Fibroblast of lung (primary cell): Measurements from ENCODE around the gene ABCC6. TPM values are rescaled to one million over a fixed set of nuclear protein-coding genes. Genes with fewer than 3 reads are reported as not detected.
"Not testable (repeated sequence)": the region's sequence is repeated elsewhere in the genome, so short reads cannot be mapped to it uniquely, and the experiment has no call there.

ENCODE experiments used
- DNase-seq, 2 donors: peaks; one replicate each; pipeline versions ENCODE4 v3.0.0 to v3.0.0-alpha.2; 2010; ENCODE audit warnings: low read depth in 2 of 2
- H2AFZ ChIP-seq: 2 replicates; pipeline ENCODE4 v1.5.1; 2012; ENCODE audit warnings: low read length, control low read depth, inconsistent platforms
- H3K27ac ChIP-seq: 2 replicates; pipeline ENCODE4 v1.5.1; 2011; ENCODE audit warnings: low read length, control low read depth; ENCODE audit not compliant: insufficient read depth
- H3K27me3 ChIP-seq: 2 replicates; pipeline ENCODE4 v1.5.1; 2011; ENCODE audit warnings: mild to moderate bottlenecking, low read length; ENCODE audit not compliant: control insufficient read depth, insufficient read depth
- H3K36me3 ChIP-seq: 2 replicates; pipeline ENCODE4 v1.5.1; 2011; ENCODE audit warnings: low read length; ENCODE audit not compliant: control insufficient read depth, insufficient read depth
- H3K4me1 ChIP-seq: 2 replicates; pipeline ENCODE4 v1.5.1; 2011; ENCODE audit warnings: low read length; ENCODE audit not compliant: control insufficient read depth, insufficient read depth; ENCODE audit errors: extremely low read depth
- H3K4me2 ChIP-seq: 2 replicates; pipeline ENCODE4 v1.5.1; 2011; ENCODE audit warnings: low read length, control low read depth; ENCODE audit not compliant: insufficient read depth; ENCODE audit errors: extremely low read depth
- H3K4me3 ChIP-seq, 4 experiments: fragments of 200-600 bp in 1 of 4; sonication (generic) in 1 of 4; replicated peaks in 1 of 4; 2 replicates each; pipeline ENCODE4 v1.5.1; 2011 to 2016; ENCODE audit warnings: low read length in 4 of 4, low read depth in 3 of 4, mild to moderate bottlenecking in 3 of 4, control low read depth in 2 of 4, inconsistent platforms in 1 of 4, mixed read lengths in 1 of 4; ENCODE audit not compliant: insufficient read depth in 1 of 4; ENCODE audit errors: control extremely low read depth in 1 of 4
- H3K79me2 ChIP-seq: 2 replicates; pipeline ENCODE4 v1.5.1; 2012; ENCODE audit warnings: mild to moderate bottlenecking, low read length, inconsistent platforms; ENCODE audit not compliant: control insufficient read depth, insufficient read depth
- H3K9ac ChIP-seq: 2 replicates; pipeline ENCODE4 v1.5.1; 2011; ENCODE audit warnings: mild to moderate bottlenecking, low read length, control low read depth; ENCODE audit not compliant: insufficient read depth
- H3K9me3 ChIP-seq: 2 replicates; pipeline ENCODE4 v1.5.1; 2012; ENCODE audit warnings: low read depth, low read length; ENCODE audit not compliant: control insufficient read depth, insufficient read depth
- H4K20me1 ChIP-seq: 2 replicates; pipeline ENCODE4 v1.5.1; 2011; ENCODE audit warnings: low read length; ENCODE audit not compliant: control insufficient read depth, insufficient read depth; ENCODE audit errors: extremely low read depth
- CTCF ChIP-seq, 2 donors: IDR thresholded peaks in 1 of 2; conservative IDR thresholded peaks in 1 of 2; 1 replicate in 1 of 2; 2 replicates in 1 of 2; pipeline ENCODE4 v1.5.1; 2011 to 2012; ENCODE audit warnings: low read length in 2 of 2, control low read depth in 1 of 2, inconsistent platforms in 1 of 2, low read depth in 1 of 2, mild to moderate bottlenecking in 1 of 2
- polyA plus RNA-seq, 2 donors: library from polyadenylated mRNA; depleted of rRNA in 1 of 2; stranded (reverse) in 1 of 2; unstranded in 1 of 2; fragments of >200 nt; gene quantifications; 2 replicates each; pipeline ENCODE4 v1.2.1, GENCODE V29; 2011 to 2012; ENCODE audit warnings: missing spikeins in 1 of 2
- total RNA-seq: library from RNA; depleted of rRNA; stranded (reverse); fragments of >200 nt; gene quantifications from 2 replicates; pipeline ENCODE4 v1.2.1, GENCODE V29; 2014

Gene ABCC6
- total and polyA plus RNA-seq, 2 donors (not counting 1 experiment from before 2014, with no cell fraction given): 0.87 to 6.3 TPM

- not testable (repeated sequence) for H3K4me3 ChIP-seq, H3K4me1 ChIP-seq, H3K9me3 ChIP-seq, H3K27ac ChIP-seq, H3K36me3 ChIP-seq, H3K27me3 ChIP-seq, H4K20me1 ChIP-seq, H3K4me2 ChIP-seq, H3K9ac ChIP-seq, H2AFZ ChIP-seq, H3K79me2 ChIP-seq
- TF ChIP-seq CTCF (conservative IDR thresholded peaks at IDR 0.05 in 1 of 2, IDR thresholded peaks at IDR 0.05 in 1 of 2; ENCODE audit: low read depth in 1 of 2, low read length in 2 of 2): peak; percentile 21 to 31
- DNase-seq: peak; percentile 60 to 75
Measured at GRCh38 chr16:16202400-16203143, 20.7 kb downstream of the ABCC6 start.

GRCh38 chr16:16201880-16202279 is 21.4 kb downstream of the ABCC6 start:
- not testable (repeated sequence) for H3K4me2 ChIP-seq, H3K79me2 ChIP-seq, H3K4me1 ChIP-seq, H3K9ac ChIP-seq, H3K27me3 ChIP-seq, H3K27ac ChIP-seq, H3K9me3 ChIP-seq, H2AFZ ChIP-seq, H4K20me1 ChIP-seq, H3K4me3 ChIP-seq, H3K36me3 ChIP-seq, DNase-seq

GRCh38 chr16:16200391-16200790 is 22.9 kb downstream of the ABCC6 start:
- H3K4me3 ChIP-seq, DNase-seq, H3K36me3 ChIP-seq, H3K27me3 ChIP-seq, H3K4me1 ChIP-seq, H3K4me2 ChIP-seq, H3K9me3 ChIP-seq, H4K20me1 ChIP-seq, H3K9ac ChIP-seq, H2AFZ ChIP-seq, H3K79me2 ChIP-seq, H3K27ac ChIP-seq: not testable (repeated sequence)

GRCh38 chr16:16199428-16199827 is 23.9 kb downstream of the ABCC6 start:
- H3K4me2 ChIP-seq, H3K36me3 ChIP-seq, H3K79me2 ChIP-seq, H2AFZ ChIP-seq, H3K27ac ChIP-seq, H3K4me1 ChIP-seq, H4K20me1 ChIP-seq, H3K9me3 ChIP-seq, H3K4me3 ChIP-seq, H3K27me3 ChIP-seq, H3K9ac ChIP-seq: not testable (repeated sequence)
- DNase-seq: peak; percentile 57 to 81
